ENCODE data around the gene EFNB3. TPM values are rescaled to one million over a fixed set of nuclear protein-coding genes. Genes with fewer than 3 reads are reported as not detected.

EFNB3 gene
- total RNA-seq, 1 donor from 2014 or later: 2.7 TPM

DNA sequence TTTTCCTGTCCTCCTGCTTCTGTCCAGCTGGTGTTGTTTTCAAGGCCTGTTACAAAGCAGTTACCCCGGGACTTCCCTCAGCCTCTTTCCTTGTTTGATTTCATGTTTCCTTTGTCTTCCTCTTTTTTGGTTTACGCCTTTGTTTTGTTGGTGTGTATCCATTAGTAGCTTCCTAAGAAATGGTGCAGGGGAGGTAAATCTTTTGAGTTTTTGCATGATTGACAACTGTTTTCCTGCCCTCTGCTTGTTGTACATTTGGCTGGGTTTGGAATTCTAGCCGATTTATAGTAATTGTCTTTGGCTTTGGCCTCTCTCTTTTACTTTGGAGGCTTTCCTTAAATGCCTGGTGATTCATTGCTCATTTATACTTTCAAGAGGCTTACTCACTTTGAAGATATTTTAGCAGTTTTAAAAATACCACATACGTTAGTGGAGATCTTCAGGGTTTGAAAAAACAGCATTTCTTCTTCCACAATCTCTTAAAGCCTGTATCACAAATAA, 45.4 kb downstream of the EFNB3 start:
- peaks cover 10% of the 10 kb centered on the region for H3K4me1 ChIP-seq
- no peak overlapping the region for H3K4me3 ChIP-seq
- H3K27ac ChIP-seq: no peak overlapping the region
- H3K9me3 ChIP-seq: no peaks in the 10 kb centered on the region
- no peak for DNase-seq (ENCODE audit: extremely low spot score in 2 of 2)
- TF ChIP-seq POLR2AphosphoS5 (IDR thresholded peaks at IDR 0.05; ENCODE audit: insufficient read depth in 1 of 2, low read depth in 1 of 2) (no peak), POLR2A (IDR thresholded peaks at IDR 0.05) (no peak)
- TF ChIP-seq, protein P1, sequence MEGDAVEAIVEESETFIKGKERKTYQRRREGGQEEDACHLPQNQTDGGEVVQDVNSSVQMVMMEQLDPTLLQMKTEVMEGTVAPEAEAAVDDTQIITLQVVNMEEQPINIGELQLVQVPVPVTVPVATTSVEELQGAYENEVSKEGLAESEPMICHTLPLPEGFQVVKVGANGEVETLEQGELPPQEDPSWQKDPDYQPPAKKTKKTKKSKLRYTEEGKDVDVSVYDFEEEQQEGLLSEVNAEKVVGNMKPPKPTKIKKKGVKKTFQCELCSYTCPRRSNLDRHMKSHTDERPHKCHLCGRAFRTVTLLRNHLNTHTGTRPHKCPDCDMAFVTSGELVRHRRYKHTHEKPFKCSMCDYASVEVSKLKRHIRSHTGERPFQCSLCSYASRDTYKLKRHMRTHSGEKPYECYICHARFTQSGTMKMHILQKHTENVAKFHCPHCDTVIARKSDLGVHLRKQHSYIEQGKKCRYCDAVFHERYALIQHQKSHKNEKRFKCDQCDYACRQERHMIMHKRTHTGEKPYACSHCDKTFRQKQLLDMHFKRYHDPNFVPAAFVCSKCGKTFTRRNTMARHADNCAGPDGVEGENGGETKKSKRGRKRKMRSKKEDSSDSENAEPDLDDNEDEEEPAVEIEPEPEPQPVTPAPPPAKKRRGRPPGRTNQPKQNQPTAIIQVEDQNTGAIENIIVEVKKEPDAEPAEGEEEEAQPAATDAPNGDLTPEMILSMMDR (IDR thresholded peaks at IDR 0.05): no peak
- intact Hi-C loops (cut with DNase I): no loop called here
- H3K27me3 ChIP-seq: no peaks in the 10 kb centered on the region
- H3K36me3 ChIP-seq: no peaks in the 10 kb centered on the region

DNA sequence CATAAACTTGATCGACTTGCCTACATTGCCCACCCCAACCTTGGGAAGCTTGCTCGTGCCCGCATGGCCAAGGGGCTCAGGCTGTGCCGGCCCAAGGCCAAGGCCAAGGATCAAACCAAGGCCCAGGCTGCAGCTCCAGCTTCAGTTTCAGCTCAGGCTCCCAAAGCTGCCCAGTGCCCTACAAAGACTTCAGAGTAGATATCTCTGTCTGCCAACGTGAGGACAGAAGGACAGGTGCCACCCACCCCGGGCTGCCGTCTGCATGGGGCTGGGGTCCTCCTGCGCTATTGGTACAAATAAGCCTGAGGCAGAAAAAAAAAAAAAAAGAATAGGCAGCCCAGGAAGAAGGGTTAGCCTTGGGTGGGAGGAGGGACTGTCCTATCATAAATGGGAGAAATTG, 49.7 kb downstream of the EFNB3 start:
- intact Hi-C loops (cut with DNase I): no loop called here
- Histone ChIP-seq H3K27me3 (no peaks in the 10 kb centered on the region), H3K4me1 (no peaks in the 10 kb centered on the region), H3K36me3 (no peaks in the 10 kb centered on the region), H3K27ac (no peak overlapping the region), H3K4me3 (no peak overlapping the region), H3K9me3 (no peaks in the 10 kb centered on the region)
- TF ChIP-seq, protein P1 (IDR thresholded peaks at IDR 0.05): no peak
- TF ChIP-seq POLR2A (IDR thresholded peaks at IDR 0.05): no peak
- no peak for TF ChIP-seq POLR2AphosphoS5 (IDR thresholded peaks at IDR 0.05; ENCODE audit: insufficient read depth in 1 of 2, low read depth in 1 of 2)
- DNase-seq (ENCODE audit: extremely low spot score in 2 of 2): no peak

DNA sequence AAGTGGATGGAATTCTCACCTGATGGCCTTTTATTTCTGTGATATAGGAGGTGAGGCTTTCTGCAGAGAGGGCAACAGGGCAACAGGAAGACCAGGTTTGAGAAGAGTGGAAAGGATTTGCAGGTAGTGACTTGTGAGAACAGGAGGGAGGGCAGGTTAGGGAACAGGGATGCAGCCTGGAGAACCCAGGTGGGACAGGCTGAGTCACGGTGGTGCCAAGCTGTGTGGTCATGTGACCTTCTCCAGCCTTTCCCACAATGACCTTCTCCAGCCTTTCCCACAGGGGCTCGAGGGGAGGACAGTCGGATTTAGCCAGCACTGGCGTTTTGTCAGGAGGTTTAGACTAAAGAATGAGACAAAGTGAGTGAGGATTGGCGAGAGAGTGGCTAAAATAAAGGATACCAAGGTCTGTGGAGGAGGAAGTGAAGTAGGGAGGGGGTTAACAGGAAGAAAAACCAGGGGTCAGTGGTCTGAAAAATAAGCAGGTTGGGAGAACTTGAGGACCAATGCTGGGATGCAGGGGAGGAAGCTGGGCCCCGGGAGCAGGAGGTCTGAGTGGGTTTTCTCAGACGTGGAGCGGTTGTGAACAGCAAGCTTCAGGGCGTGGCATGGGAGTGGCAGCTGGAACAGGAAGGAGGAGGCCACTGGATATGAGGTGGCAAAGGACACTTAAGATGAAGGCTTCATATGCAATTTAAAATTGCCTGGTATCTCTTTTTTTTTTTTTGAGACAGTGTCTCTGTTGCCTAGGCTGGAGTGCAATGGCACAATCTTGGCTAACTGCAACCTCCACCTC, 50.3 kb downstream of the EFNB3 start:
- H3K4me1 ChIP-seq: no peaks in the 10 kb centered on the region
- TF ChIP-seq, protein P1 (IDR thresholded peaks at IDR 0.05): no peak
- TF ChIP-seq POLR2AphosphoS5 (IDR thresholded peaks at IDR 0.05; ENCODE audit: insufficient read depth in 1 of 2, low read depth in 1 of 2): no peak
- TF ChIP-seq POLR2A (IDR thresholded peaks at IDR 0.05): no peak
- intact Hi-C loops (cut with DNase I): no loop called here
- H3K27ac ChIP-seq: no peak overlapping the region
- no peaks in the 10 kb centered on the region for H3K27me3 ChIP-seq
- H3K4me3 ChIP-seq: no peak overlapping the region
- H3K9me3 ChIP-seq: no peaks in the 10 kb centered on the region
- no peaks in the 10 kb centered on the region for H3K36me3 ChIP-seq
- DNase-seq (ENCODE audit: extremely low spot score in 2 of 2): no peak

DNA sequence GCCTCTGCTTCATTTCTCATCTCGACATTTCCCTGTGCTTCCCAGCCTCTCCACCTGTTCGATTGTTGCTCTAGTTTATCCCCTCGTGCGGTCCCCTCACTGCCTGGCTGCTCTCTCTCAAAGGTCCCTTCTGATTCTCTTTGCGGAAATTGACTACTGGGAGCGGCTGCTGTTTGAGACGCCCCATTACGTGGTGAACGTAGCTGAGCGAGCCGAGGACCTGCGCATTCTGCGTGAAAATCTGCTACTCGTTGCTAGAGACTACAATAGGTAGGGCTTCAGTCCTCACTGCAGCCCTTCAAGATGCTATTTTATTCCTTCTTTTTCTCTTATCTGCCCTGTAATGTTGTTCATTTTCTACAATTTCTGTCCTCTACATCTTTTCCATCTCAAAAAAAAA, 52.0 kb downstream of the EFNB3 start:
- H3K4me1 ChIP-seq: no peaks in the 10 kb centered on the region
- H3K9me3 ChIP-seq: no peaks in the 10 kb centered on the region
- no peak overlapping the region for H3K27ac ChIP-seq
- no peak overlapping the region for H3K4me3 ChIP-seq
- intact Hi-C loops (cut with DNase I): no loop called here
- no peaks in the 10 kb centered on the region for H3K36me3 ChIP-seq
- no peak for DNase-seq (ENCODE audit: extremely low spot score in 2 of 2)
- no peaks in the 10 kb centered on the region for H3K27me3 ChIP-seq
- TF ChIP-seq, protein P1 (IDR thresholded peaks at IDR 0.05): no peak
- TF ChIP-seq POLR2A (IDR thresholded peaks at IDR 0.05): no peak
- TF ChIP-seq POLR2AphosphoS5 (IDR thresholded peaks at IDR 0.05; ENCODE audit: insufficient read depth in 1 of 2, low read depth in 1 of 2): no peak

Other genes with a start within 250 kb of the EFNB3 start
- 38.1 TPM for gene ZBTB4, start 225.6 kb upstream of the EFNB3 start, total RNA-seq
- gene SLC35G6, start 223.8 kb upstream of the EFNB3 start, total RNA-seq: not detected
- 118 TPM for gene POLR2A, start 220.8 kb upstream of the EFNB3 start, total RNA-seq
- 60.6 TPM for gene TNFSF12, start 156.1 kb upstream of the EFNB3 start, total RNA-seq
- gene TNFSF13, start 146.5 kb upstream of the EFNB3 start, total RNA-seq: 20.1 TPM
- gene SENP3, start 143.3 kb upstream of the EFNB3 start, total RNA-seq: 60.2 TPM
- 40.0 TPM for gene CD68, start 125.6 kb upstream of the EFNB3 start, total RNA-seq
- 73.4 TPM for gene MPDU1, start 121.3 kb upstream of the EFNB3 start, total RNA-seq
- gene SOX15, start 115.1 kb upstream of the EFNB3 start, total RNA-seq: 44.4 TPM
- gene FXR2, start 90.3 kb upstream of the EFNB3 start, total RNA-seq: 36.1 TPM
- 69.7 TPM for gene SAT2, start 77.4 kb upstream of the EFNB3 start, total RNA-seq
- not detected for gene SHBG, start 75.1 kb upstream of the EFNB3 start, total RNA-seq
- gene ATP1B2, start 54.3 kb upstream of the EFNB3 start, total RNA-seq: 2.7 TPM
- gene TP53, start 17.7 kb upstream of the EFNB3 start, total RNA-seq: 18.7 TPM
- gene WRAP53, start 16.7 kb upstream of the EFNB3 start, total RNA-seq: 7.6 TPM
- gene DNAH2, start 12.5 kb downstream of the EFNB3 start, total RNA-seq: 0.49 TPM
- 12.5 TPM for gene KDM6B, start 129.0 kb downstream of the EFNB3 start, total RNA-seq
- gene TMEM88, start 149.9 kb downstream of the EFNB3 start, total RNA-seq: 26.3 TPM
- 83.5 TPM for gene NAA38, start 152.4 kb downstream of the EFNB3 start, total RNA-seq
- 4.4 TPM for gene CYB5D1, start 152.8 kb downstream of the EFNB3 start, total RNA-seq
- 128 TPM for gene CHD3, start 183.6 kb downstream of the EFNB3 start, total RNA-seq
- gene RNF227, start 211.1 kb downstream of the EFNB3 start, total RNA-seq: 2.9 TPM
- gene KCNAB3, start 224.7 kb downstream of the EFNB3 start, total RNA-seq: 2.7 TPM
- gene TRAPPC1, start 226.7 kb downstream of the EFNB3 start, total RNA-seq: 74.4 TPM
- gene CNTROB, start 227.0 kb downstream of the EFNB3 start, total RNA-seq: 20.9 TPM

Measured in vagina (tissue), 2 donors.